NCI-H1092 treated with DMSO at 0.1 percent for 48 hours (cell line): ENCODE data around the gene APC.

Source experiments
- DNase-seq: peaks from one replicate; lab custom pipeline; 2025; lab: John Stamatoyannopoulos, UW

The APC gene

DNA sequence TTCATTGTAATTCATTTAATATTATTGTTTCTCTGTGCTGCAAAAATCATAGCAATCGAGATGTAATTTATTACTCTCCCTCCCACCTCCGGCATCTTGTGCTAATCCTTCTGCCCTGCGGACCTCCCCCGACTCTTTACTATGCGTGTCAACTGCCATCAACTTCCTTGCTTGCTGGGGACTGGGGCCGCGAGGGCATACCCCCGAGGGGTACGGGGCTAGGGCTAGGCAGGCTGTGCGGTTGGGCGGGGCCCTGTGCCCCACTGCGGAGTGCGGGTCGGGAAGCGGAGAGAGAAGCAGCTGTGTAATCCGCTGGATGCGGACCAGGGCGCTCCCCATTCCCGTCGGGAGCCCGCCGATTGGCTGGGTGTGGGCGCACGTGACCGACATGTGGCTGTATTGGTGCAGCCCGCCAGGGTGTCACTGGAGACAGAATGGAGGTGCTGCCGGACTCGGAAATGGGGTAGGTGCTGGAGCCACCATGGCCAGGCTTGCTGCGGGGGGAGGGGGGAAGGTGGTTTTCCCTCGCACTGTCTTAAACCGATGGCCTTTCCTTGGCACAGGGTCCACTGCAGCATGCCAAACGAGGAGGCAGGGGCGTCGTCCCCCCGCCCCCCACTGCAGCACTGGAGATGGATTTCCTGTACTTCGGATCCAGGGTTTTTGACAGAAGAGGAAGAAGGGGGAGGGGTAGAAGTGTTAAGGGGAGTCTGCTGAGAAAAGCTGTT lies at the start of gene APC:
TSS of gene APC (plus strand) at position 423 of the 728 bp plus-strand sequence. CDS start 17,006 bp downstream, outside the sequence.
- peak; percentile 74 for DNase-seq

DNA sequence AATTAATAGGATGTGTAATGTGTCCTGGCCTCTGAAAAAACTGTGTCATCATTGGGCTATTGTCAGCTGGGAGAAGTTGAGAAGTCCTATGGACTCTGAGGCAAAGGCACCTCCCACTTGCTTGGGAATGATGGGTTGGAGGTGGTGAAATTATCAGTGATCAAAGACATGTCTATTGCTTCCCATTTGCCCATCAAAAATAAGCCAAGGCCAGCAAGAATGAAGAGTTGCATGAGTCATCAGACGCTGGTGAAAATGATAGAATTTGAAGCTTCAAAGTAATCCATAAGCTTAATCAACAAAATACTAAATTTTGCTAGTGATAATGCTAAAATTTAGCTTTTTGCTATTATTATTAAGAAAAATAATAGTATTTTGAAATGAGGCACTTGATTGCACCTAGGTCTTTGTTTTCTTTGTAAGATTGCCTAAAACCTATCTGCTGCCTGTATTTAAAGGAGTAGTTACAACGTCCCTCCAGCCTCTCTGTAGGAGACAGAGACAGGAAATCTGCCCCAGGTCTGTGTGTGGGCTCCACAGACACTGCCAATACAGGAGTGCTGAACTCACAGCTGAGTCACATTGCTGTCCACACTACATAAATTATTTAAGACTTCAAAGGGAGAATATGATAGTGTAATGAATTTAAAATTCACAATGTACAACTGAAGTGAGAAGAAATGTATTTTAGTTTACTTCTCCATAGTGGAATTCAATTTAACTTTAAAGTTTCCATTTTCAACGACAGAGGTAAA lies 48.4 kb upstream of the APC start:
- DNase-seq, result no peak

DNA sequence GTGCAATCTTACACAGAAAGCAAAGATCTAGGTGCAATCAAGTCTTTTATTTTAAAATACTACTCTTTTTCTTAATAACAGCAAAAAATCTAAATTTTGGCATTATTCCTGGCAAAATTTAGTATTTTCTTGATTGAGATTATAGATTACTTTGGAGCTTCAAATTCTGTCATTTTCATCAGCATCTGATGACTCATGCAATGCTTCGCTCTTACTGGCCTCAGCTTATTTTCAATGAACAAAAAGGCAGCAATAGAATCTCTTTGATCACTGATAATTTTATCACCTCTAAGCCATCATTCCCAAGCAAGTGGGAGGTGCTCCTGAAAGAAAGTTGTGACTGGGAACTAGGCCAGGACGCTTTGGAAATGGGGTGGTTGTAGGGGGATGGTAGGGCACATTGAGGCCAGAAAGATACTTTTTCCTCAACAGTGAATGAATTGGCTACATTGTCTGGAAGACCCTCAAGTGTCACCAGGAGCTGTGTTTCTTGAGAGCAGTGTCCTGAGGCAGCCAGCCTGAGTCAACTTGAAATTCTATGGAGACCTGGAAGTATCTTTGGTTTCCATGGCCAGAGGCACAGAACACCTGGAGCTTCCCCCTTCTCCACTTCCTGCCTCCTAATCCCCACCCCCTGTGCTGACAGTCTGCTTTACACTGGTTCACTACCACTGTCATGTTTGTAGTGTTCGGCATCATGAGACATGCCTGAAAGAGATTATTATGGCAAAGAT lies 46.9 kb upstream of the APC start:
- no peak for DNase-seq

DNA sequence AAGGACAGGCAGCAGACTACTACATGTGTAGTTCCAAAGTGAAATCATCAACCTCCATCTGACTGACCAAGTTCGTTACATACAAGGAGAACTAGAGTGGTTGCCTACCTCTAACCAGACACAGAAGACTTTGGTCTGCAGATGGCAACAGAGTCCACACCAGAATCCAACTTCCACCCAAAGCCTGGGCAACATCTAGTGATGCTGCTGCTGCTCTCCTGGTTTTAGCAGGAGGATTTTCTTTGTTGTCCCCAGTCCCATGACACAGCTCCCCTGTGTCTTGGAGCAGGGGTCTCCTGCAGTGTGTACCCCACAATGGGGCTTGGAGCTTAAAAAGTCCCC lies 46.4 kb upstream of the APC start:
- DNase-seq, result no peak

DNA sequence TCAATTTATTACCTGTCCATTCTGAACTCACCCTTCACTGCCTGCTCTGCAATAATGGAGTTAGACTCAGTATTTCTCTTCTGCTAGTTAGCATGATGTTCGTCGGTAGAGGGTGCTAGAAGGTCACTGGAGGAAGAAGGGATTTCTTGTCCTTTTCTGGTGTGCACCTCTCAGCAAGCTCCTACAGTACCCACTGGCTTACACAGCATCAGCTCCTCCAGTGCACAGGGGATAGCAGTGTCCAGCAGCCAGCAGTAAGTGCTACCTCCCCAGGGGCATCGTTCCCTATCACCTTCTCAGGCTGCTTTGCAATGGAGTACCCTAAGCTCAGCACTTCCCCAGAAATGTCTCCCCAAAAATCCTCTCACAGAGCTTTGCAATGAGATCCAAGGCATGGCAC lies 45.9 kb upstream of the APC start:
- no peak for DNase-seq

DNA sequence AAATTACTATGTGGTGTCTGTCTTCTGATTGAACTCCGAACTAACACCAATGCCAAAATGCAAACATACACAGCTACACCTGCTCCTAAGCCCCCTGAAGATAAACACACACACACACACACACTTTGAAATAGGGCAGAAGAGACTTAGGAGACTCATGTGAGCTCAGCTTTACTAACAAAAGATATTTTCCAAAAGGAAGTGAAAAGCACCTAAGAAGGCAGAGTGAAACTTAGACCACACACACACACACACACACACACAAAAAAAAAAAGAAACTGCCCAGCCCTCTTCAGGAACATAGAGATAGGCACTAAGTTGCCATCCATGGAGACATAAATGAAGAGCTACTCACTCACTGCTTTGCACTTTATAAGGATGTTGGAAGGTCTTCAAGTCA lies 45.2 kb upstream of the APC start:
- no peak for DNase-seq

DNA sequence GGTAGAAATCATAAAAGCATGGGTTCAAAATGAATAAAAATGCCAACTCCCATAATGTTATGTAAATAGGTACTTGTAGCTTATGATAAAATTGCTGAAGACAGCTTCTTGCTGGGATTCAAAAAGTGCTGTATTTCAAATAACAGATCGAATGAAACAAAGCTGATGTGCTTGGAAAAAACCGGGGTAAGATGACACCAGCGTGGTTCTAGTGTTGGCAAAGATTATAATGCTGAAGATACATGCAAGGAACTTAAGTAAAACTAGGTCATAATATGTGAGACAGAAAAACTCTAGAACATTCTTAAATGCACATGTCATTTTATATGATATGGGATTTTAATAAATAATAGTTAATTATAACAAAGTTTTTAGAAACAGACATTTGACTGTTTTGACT lies 44.4 kb upstream of the APC start:
- DNase-seq, result no peak

DNA sequence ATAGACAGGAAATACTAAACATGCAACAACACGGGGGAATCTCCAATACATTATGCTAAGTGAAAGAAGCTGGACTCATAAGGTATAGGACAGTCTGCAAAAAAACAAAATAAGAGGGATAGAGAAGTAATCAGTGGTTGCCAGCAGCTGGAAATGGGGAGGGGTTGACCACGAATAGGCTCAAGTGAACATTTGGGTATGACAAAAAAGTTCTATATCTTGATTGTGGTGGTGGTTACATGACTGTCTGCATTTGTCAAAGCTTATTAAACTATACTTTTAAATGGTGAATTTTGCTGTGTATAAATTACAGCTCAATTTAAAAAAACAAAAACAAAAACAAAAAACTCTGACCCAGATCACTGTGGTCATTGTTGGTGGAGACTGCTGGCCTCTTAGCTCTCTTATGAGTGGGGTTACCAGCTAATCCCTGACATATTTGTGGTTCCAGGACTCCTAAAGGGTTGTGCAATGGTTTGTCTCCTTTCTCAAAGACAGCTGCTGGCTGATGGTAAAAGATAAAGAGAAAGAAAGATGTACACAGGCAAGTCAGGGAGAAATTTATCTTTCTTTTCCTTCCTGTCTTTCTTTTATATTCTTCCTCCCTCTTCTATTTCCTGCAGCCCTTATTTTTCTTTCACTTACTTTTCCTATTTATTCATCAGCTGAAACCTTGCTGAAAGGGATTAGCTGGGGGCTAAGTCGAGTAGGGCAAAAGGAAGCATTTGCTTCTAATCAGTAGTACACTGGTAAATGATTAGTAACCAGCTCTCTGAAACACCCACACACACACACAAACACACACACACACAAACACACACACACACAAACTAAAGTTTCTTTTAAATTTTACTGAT lies 42.6 kb upstream of the APC start:
- DNase-seq, result no peak

DNA sequence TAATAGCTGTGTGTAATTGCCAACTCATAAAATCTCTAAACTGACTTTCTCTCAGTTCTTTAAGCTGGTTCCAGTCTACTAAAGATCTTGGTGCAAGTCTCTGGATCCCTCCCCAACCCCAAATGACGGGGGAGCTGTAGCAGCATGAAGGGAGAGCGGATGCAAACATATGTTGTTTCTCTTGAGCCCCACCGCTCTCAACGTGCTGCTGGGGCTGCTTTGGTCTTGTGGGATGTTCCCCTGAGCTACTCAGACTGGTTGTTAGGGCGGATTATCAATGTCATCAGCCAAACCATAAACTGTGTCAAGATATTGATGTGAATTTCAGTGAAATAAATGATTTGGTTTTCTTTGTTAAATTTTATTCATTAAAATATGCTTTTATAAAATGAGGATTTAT lies 40.9 kb upstream of the APC start:
- DNase-seq, result no peak

DNA sequence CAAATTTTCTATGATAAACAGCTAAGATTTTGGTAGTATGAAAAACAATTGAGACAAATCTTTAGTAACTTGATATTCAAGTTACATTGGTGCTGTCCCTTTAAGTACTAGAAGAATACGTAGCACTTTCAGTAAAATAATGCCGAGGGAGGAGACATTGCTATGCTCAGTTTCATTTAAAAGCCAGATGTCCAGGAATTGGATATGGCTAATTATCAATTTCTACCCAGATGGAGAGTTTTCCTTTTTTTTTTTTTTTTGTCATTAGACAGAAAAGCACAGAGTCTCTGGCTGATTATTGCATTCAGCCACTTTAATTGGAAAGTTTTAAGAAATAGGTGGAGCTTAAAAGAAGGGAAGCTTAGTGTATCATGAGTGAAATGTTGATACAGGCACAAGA lies 40.4 kb upstream of the APC start:
- DNase-seq, result no peak

DNA sequence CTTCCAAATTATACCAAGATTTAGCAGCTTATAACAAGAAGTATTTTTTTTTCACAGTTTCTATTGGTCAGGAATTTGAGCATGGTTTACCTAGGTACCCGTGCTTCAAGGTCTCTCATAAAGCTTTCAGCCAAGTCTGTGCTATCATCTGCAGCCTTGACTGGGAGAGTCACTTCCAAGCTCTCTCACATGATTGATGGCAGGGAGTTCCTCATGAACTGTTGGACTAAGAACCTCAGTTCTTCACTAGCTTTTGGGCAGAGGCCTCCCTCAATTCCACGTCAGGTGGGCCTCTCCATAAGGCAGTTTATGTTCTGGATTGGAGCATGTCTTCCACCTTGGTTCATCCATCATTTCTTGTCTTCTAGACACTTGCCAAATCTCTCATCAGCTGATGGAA lies 39.9 kb upstream of the APC start:
- no peak for DNase-seq

DNA sequence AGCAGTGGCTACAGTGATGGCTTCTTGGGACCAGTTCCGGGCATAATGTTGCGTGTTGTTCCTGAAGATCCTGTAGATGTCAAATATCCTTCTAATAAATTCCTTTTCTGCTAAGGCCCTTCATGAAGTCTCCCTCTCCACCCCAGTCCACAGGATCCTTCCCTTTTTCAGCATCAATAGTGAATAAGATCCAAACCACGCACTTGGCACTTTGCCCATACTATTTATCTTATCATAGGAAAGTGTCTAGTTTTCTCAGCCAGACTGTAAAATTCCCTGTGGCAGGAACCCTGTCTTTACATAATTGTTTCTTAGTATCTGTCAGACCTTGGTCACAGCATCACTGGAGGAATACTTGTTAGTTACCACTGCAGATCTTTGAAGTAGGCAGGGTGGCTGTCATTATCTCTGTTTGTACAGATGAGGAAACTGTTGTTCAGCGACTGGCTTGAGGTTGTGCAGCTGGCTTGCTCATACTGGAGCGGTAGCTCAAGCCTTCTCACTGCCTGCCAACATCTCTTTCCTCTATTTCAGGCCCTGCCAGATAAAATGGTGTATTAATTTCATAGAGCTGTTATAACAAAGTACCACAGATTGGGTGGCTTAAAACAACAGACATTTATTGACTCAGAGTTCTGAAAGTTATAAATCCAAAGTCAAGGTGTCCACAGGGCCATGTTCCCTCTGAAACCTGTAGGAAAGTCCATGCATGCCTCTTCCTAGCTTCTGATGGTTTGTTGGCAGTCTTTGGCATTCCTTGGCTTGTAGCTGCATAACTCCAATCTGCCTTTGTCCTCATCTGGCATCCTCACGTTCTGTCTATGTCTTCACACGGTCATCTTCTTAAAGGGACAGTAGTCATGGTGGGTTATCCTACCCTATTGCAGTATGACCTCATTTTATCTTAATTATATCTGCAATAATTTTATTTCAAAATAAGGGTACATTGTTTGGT lies 33.5 kb upstream of the APC start:
- no peak for DNase-seq

DNA sequence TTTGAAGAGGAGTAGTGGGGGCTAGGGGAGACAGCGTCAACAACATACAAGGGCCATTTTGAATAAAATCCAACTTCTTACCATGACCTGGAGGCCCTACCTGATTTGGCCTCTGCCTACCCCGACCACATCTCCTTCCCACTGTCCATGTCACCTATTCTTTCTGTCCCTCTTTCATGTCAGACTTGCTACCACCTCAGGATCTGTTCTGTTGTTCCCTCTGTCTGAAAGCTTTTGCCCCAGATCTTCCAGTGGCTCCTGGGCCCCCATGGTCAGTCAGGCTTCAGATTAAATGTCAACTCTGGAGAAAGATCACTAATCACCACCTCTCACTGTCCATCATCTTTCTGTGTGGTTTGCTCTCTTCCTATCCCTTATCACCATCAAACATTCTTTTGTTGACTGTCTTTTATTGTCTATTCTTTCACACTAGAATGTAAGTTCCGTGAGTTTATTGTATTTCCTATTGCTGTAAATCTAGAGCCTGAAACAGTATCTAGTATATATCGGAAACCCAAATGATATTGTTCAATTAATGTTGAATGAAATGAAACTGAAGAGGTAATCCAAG lies 31.2 kb upstream of the APC start:
- no peak for DNase-seq

DNA sequence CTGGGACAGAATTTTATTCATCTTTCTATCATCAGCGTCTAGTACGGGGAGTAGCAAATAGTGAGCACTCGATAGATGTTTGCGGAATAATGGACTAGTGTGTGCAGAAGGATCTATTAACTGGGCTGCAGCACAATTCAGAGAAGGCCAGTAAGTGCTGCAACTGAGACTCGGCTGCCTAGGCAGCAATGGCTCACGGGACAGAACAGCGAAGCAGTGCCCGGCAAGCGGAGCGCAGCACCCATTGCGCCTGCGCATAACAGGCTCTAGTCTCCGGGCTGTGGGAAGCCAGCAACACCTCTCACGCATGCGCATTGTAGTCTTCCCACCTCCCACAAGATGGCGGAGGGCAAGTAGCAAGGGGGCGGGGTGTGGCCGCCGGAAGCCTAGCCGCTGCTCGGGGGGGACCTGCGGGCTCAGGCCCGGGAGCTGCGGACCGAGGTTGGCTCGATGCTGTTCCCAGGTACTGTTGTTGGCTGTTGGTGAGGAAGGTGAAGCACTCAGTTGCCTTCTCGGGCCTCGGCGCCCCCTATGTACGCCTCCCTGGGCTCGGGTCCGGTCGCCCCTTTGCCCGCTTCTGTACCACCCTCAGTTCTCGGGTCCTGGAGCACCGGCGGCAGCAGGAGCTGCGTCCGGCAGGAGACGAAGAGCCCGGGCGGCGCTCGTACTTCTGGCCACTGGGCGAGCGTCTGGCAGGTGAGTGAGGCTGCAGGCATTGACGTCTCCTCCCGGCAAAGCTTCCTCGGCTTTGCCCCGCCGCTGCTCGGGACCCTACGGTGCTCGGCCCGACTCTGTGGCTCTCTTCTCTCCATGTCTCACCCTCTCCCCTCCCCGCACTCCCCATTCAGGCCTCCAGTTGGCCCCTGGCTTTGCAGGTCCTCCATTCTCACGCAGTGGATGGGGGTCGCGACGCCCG lies 30.2 kb upstream of the APC start:
- DNase-seq, result peak; percentile 97

DNA sequence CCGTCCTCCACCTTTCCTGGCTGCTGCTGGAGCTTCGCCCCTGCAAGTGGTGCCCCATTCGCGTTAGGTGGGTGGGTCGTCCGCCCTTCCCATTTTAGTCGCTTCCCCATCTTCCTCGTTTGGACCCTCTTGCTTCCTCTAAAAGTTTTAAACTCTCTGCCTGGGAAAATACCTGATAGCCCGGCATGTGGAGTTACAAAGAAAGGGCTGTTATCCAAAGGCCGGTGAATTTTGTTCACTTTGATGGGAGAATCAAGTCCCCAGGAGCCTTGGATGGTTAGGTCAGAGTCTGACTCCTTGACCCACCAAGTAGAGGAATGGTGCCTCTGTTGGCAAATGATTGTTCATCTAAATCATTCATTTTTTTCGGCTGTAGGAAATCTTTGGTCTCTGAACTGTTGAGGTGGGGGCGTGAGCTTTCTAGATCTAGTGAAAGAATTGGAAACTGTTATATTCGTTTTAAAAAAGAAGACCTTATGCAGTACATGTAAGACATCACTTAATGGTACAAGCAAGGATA lies 29.5 kb upstream of the APC start:
- no peak for DNase-seq

DNA sequence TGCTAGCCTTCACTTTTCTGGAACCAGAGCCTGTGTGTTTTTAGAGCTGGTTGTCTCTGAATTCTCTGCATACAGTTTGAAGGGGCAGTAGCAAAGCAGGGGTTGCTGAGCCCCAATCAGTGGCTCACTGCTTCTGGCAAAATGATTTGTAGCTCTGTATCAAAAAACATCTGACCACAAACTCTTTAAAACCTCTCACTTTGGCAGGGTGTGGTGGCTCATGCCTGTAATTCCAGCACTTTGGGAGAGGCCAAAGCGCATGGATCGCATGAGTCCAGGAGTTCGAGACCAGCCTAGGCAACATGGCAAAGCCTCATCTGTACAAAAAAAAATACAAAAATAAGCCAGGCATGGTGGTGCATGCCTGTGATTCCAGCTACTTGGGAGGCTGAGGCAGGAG lies 28.3 kb upstream of the APC start:
- DNase-seq, result no peak

DNA sequence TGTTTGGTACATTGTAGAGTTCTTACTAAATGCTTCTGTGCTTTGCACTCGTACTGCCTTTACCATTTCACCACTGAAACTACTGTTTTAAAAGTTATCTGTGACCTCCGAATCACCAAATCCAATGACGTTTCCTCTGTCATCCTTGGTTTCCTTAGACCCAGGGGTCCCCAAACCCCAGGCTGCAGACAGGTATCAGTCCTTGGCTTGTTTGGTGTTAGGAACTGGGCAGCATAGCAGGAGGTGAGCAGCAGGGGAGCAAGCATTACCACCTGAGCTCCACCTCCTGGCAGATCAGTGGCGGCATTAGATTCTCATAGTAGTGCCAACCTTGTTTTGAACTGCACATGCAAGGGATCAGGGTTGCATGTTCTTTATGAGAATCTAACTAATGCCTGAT lies 26.8 kb upstream of the APC start:
- DNase-seq, result no peak

DNA sequence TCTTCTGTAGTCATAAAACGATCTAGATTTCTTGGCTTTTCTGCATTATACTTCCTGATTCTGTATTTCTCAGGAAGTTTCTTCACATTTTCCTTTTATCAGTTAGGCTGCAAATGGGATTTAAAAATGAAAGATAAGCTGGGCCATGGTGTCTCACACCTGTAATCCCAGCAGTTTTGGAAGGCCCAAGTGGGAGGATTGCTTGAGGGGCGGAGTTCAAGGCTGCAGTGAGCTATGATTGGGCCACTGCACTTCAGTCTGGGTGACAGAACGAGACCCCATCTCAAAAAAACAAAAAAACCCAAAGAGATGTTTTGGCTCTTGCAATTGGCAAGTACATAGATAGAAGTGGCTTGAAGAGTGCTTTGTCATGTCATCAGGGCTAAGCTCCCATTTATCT lies 26.2 kb upstream of the APC start:
- DNase-seq, result no peak

DNA sequence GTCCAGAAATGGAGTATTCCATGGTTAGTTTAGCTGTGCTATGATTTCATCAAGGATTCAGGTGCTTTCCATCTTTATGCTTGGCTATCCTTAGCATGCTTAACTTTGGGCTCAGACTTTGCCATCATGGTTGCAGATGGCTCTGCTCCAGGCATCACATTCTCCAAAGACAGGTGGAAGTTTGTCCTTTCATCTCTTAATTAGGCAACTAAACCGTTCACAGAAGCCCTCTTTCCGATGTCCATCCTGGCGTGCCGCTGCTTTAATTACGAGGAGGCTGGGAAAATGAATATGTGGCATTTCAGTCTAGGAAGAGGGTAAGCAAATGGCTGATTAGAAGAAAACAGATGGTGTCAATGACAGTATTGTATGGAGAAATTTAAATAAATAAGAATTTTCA lies 24.5 kb upstream of the APC start:
- no peak for DNase-seq
